Stimulated activated CD8-positive, alpha-beta memory T cell treated with anti-CD3 and anti-CD28 coated beads, Interleukin-2, amount 100 ng/mL, for 48 hours (primary cell): ENCODE data around the gene SRC.

Experiments used
- DNase-seq, 2 donors: peaks; one replicate each; pipeline ENCODE4 v3.0.0-alpha.2; 2020; ENCODE audit warnings: low read depth in 2 of 2

The SRC gene

DNA sequence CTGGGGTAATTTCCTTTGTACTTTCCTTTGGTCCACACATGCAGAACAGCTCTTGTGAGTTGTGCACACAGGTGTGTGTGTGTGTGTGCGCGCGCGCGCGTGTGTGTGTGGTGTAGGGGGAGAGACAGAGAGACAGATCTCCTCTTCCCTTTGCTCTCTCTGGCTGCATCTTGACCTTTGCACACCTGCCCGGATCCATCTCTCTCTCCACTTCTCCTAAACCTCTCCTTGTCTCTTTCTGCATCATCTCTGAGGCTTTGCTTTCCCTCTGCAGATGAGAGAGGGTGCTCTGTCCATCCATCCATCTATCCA is 67.0 kb downstream of the SRC start:
- no peak for DNase-seq

DNA sequence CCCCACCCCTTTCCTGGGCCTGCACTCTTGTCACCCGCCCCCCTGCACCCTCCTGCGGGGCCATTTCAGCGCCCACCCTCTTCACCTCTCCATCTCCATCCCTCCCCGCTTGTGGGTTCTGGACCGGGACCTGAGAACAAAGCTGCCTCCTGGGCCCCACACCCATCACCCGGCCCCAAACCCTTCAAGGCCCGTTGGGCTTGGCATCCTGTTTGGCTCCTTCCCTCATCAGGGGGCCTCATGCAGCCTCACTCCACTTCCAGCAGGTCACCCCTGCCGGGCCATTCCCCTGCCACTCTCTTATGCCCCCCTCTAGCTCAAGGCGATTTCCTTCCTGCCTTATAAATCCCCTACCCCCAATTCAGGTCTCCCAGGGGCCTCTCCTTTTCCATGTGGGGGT is 67.4 kb downstream of the SRC start:
- DNase-seq: no peak

DNA sequence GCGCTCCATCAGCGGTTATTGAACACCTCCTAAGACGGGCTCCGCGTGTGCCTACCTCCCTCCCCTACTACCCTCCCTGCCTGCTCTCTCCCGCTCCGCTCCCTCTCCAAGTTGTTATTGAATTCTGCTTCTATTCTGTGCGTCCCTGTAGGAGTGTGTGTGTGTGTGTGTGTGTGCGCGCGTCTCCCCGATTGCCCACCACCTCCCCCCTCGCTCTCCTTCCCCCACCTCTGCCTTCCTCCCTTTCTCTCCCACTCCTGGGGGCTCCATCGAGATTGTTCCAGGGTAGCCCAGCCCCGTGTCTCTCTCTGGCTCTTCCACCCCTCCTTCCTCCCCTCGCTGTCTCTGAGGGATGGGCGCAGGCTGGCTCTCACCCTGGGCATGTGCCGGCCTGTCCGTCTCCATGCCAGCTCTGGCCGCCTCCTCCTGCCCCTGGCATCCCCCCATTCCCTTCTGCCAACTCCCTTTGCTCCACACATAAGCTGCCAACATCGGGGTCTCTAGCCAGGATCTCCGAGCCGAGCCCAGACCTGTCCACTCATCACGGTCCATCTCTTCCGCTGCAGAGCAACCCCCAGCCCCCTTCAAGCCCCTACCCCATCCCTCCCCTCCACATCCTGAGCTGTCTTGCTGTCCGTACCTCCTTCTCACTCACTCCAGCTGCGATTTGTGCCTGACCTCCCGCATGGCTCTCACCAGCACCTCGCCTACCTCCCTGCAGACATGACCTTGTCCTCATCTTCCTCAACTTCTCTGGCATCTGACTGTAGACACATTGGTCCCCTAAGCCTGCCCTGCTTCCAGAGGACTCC is 68.5 kb downstream of the SRC start:
- DNase-seq: no peak

DNA sequence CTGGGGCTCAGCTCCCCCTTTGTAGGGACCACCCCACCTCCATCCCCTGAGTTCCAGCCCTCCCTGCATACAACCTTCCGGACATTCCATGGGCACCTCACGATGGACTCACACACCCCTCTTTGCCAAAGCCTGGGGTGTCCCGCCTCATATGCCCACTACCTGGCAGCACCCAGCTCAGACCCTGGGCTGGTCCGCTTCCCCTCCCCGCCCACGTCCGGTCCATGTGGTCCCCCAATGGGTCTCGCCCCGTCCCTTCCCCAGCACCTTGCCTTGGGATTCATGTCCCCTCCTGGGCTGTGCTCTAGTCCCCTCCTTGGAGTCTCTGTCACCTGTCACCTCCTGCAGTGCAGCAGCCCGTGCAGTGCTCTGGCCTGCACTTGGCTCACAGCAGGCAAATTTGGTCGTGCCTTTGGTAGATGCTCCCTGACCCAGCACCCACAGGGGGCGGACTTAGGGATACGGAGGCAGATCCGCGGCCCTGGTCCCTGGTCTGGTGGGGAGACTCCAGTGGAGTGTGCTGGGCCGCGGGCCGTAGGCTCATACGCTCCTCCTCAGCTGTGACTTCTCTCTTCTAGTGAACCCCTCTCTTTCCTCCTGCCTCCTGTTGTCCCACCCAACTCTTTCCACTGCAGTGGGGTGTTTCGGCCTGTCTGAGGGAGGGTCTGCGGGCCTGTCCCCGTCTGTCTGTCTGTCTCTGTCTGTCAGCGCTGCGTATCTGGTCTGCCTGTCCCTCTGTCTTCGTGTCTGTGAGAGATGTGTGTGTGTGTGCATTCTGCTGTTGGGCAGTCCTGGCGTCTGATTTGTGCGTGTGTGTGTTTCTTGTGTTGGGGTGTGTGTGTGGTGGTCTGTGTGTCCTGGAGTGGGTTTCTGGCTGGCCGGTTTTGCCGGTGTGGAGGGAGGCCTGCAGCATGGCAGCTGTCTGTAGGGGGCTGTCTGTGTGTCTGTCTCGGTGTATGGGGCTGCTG is 69.5 kb downstream of the SRC start:
- DNase-seq: no peak

DNA sequence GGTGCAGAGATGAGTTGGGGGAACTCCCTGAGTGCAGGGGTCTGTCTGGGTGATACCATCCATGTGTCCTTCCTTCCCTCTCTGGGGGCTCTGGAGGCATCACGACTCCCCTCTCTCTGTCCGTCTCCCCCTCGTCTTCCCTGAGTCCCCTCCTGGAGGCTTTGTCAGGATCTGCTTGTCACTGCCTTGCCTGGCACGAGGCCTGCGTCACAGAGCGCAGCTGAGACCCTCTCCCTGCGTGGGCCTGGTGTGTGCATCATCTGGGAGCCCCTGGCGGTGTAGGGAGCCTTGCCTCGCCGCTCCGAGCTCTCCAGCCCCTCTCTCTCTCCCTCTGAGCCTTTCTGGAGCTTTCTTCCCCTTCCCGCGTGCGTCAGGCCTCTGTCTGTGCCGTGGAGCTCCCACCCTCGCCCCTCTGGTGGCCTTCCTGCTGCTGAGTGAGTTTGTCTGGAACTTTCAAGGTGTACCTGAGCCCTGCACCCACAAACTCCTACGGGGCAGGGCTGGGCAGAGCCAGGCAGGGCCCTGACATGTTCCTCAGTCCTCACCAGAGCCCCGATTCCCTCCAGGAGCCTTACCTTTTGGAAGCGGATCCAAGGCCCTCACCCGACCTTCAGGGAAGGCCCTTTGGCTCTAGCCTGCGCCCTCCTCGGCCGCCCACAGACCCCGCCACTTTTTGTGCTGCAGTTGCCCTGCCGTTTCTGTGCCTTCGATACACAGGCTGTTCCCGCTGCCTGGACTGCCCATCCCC is 70.3 kb downstream of the SRC start:
- no peak for DNase-seq

DNA sequence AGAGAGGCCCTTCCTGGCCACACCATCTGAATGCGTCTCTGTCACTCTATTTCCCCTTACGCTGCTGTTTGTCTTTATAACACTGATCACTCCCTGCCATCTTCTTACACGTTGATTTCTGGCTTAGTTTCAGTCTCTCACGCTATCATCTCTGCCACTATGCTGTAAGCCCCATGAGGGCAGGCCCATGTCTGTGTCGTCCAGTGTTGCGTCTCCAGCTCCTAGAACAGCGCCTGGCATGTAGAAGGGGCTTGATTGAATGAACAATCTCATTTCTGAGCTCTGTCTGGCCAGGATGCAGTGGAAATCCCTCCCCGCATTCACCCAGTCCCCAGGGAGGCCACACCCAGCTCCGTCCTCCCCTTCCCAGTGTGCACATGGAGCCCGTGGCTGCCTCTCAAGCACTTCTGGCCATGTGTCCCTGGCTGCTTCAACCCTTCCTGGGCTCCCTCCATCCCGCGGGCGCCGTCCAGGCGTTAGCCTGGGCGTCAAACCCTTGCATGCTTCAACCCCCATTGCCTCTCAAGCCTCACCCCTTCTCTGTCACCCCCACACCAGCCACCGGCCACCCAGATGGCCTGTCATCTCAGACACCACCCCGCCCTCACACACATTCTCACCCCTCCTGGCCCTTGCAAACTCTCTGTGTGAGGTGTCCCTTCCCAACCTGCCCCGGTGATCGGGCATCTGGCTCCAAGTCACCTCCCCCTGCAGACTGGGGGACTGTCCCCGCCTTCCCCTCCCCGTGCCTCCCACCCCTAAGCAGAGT is 71.1 kb downstream of the SRC start:
- no peak for DNase-seq

DNA sequence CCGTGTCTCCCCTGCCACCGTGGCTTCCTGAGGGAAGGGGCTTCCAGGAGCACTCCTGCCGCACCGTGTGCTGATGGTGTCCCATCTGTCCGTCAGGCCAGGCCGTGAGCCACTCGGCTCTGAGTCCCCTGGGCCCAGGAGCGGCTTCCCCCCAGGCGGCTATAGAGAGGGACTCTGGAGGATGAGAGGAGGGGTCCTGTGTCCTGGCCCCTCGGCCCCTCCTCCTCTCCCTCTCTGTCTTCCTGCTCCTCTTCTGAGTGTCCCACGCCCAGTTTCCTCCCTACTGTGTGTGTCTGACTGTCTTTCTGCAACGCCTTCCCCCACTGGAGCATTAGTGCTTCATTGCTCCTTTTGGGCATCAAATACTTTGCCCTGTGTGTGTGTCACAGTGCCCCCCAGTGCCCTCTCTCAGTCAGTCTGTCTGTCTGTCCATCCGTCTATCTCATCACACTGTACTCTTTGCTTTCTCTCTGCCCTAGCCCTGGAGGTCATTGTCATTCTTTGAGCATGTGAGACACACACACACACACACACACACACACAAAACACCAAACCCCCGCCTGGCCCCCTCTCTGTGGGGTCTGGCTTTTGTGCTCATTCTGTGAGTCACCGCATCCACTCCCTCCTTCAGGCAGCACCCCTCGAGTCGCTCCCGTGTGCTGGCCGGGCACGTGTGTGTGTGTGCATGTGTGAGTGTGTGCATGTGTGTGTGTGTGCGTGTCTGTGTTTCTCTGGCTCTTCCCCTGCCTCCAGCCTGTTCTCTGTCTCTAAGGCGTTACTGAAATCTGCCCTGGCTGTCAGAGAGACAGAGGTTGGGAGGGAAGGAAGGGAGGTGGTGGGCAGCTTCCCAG is 71.9 kb downstream of the SRC start:
- no peak for DNase-seq

DNA sequence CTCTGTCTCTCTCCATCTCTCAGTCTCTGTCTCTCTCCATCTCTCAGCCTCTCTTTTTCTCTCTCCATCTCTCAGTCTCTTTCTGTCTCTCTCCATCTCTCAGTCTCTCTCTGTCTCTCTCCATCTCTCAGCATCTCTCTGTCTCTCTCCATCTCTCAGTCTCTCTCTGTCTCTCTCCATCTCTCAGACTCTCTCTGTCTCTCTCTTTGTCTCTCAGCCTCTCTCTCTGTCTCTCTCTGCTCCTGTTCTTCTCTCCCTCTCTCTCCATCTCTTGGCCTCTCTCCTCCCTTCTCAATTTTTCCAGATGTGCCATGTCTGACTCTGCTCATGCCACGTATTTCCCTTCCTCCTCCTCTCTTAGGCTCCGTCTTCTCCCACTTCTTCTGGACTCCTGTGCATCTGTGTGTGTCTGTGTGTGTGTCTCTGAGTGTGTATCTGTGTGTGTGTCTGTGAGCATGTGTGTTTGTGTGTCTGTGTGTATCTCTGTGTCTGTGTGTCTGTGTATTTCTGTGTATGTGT is 72.7 kb downstream of the SRC start:
- no peak for DNase-seq

DNA sequence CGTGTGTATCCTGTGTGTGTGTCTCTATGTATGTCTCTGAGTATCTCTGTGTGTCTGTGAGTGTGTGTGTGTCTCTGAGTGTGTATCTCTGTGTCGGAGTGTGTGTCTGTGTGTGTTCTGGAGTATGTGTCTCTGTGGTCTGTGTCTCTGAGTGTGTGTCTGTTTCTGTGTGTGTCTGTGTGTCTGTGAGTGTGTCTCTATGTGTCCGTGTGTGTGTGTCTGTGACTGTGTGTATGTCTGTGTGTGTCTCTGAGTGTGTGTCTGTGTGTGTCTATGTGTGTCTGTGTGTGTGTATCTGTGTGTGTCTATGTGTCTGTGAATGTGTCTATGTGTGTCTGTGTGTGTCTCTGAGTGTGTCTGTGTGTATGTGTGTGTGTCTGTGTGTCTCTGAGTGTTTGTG is 73.4 kb downstream of the SRC start:
- no peak for DNase-seq

DNA sequence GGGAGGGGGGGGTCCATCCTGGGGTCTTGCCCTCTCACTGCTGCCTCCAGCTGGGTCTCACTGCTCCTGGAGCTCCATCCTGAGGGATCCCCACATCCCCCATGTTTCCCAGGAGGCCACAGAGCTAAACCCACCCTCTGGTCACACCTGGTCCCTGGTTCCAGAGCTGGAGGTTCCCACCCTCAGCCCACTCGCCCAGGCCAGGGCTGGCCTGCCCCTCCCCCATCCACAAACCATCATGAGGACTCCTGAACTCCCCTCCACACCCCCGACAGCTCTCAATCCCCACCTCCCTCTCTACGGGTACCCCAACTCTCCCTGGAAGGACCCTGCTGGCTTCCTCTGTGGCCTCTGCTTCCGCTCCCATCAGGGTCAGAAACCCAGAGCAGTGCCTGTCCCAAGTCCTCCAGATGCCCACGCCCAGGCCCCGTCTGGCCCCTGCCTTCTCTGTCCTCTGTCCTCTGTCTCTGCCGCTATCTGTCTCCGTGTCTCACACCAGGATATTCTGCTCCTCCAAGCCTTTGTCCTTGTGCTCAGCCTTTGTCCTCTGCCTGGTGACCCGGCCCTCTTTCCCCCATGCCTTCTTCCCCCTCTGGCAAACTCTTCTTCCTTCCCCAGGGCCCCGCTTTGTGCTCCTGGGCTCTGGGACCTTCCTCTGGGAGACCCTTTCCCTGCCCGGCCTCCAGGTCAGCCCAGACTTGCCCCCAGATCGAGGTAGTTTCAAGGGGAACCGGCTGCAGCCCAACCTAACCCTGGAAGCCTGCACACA is 74.0 kb downstream of the SRC start:
- DNase-seq: no peak

DNA sequence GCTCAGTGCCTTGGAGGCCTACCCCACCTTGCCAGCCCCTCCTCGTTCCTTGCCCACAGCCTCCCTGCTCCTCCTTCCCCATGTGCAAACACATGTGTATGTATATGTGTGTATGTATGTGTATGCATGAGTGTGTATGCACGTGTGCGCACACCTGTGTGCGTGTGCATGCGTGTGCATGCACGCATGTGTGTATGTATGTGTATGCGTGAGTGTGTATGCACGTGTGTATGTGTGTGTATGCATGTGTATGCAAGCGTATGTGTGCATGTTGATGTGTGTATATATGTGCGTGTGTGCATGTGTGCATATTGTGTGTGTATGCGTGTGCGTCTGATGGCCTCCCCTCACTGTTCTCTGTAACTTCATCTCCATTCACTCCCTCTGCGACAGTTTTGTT is 74.7 kb downstream of the SRC start:
- DNase-seq: no peak

DNA sequence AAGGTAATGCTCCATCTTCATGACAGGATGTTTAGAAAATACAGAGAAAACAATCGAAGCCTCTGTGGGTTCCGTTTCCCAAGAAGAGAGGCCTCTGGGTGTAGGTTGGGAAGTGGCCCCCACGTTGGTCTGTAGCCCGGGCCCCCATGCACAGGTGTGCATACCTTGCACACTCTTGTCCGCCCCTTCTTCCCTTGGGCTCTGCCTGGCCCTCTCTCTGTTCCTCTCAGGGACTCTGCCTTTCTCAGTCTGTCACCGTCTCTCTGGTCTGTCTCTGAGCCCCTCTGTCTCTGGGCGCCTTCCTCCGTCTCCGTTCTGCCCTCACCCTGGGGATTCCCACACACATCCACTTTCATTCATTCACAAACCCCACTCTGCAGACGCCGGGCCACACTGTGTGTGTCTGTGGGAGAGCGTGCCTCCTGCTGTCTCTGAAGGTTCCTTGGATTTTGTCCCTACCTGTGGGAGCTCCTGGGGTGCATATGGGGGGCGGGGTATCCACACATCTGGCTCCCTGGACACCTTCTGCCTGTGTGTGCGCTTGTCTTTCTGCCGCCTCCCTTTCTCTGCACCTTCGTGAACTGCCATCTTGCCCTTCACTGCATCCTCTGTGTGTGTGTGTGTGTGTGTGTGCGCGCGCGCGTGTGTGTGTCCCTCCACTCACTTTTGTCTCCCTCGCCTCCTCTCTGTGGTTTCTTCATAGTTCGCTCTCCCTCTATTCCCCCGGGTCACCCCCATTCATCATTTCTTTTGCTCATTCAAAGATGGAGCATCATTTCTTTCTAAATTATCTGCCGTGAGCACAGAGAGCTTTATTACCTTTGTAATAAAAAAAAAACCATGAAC is 75.3 kb downstream of the SRC start:
- DNase-seq: no peak

DNA sequence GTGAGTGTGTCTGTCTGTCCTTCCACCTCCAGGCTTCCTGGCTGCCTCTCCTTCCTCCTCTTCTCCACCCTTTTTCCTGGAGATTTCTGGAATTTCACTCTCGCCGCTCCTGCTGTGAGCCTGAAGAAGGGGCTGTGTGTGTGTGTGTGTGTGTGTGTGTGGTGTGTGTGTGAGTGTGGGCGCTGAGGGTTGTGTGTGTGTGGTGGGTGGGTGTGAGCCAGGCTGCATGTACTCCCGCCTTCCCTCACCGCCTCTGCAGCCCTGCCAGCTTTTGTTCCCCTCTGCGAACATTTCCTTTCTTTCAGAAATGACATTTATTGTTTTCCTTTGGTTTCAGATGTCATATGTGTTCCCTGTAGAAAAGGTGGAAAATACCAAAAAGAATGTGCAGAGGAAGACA is 76.0 kb downstream of the SRC start:
- no peak for DNase-seq

DNA sequence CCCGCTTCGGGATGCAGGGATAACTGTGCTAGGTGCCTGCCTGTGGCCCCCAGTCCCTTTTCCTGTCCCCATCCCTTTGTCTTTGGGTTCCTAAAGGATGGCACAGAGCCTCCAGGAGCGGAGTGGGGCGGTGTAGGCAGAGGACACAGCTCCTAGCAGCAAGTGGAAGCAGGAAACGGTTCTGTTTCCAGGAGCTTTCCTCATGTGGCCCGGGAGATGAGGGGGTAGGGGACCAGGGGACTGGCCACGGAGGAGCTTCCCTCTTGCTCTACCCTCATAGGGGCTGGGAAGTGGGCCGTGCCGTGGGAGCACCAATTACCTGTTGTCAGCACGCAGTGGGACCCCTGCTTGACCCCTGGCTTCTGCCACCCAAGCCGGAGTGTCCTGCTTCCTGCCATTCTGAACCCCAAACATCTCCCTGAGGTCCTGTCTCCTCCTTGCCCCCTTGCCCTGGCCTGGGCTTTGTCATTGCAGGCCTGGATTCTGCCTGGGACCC is 76.9 kb downstream of the SRC start:
- no peak for DNase-seq

DNA sequence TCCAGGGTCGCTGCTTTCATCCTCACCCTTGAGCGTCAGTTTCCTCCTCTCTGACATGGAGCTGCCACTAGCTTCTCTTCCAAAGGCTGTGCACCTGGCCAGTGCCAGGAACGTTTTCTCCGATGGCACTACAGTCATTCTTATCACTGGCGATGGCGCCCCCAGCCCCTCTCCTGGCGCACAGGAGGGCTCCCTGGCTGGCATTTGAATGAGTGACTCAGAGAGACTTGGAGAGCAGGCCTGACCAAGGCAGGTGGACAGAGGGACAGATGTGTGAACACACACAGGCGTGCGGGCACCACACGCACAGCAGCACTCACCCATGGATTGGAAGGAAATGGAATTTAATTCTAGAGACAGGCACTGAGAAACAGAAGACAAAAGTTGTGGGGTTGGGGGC is 77.6 kb downstream of the SRC start:
- DNase-seq: no peak

DNA sequence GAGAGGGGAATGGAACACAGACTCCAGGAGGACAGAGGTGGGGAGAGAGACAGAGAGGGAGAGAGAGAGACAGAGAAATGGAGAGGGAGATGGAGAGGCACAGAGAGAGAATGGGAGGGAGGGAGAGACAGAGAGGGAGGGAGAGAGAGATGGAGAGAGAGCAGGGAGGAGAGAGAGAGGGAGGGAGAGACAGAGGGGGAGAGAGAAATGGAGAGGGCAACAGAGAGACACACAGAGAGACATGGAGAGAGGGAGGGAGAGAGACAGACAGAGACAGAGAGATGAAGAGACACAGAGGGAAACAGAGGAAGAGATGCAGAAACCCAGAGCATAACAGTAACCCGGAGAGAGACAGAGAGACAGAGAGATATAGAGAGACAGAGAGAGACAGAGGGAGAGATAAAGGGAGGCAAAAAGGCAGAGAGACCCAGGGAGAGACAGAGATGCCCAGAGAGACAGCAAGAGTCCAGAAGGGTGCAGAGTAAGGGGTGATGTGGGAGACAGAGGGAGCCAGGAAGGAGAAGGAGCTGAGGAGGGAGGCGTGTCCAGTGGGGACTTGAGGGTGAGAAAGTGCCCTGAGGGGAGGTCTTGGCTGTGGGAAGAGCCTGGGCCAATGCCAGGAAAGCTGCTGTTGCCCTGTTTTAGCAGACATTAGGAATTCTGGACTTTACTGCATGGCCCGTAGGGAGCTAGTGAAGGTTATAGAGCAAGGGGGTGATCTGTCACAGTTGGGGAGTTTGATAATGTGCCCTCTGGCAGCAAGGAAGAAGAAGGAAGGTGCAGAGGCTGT is 78.3 kb downstream of the SRC start:
- no peak for DNase-seq

DNA sequence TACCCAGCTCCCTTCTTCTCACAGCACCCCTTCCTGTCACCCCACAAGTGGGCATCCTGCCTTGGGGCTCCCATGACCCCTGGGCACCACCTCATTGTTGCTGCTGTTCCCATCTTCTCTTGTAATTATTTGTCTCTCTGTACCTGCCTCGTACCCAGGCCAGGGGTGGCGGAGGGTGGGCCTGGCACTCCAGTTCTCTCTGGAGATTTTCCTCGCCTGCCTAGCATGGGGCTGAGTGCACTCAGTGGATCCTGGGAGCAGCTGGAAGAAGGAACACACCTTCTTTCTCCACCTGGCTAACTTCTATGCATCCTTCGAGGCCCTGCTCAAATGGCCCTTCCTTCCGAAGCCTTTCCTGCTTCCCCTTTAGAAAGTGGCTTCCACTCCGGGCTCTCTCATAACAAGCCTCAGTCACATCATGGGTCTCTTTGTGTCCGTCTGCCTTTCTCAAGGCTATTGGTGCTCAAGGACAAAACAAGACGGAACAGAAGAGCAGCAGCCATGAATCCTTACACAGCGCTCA is 79.2 kb downstream of the SRC start:
- no peak for DNase-seq

DNA sequence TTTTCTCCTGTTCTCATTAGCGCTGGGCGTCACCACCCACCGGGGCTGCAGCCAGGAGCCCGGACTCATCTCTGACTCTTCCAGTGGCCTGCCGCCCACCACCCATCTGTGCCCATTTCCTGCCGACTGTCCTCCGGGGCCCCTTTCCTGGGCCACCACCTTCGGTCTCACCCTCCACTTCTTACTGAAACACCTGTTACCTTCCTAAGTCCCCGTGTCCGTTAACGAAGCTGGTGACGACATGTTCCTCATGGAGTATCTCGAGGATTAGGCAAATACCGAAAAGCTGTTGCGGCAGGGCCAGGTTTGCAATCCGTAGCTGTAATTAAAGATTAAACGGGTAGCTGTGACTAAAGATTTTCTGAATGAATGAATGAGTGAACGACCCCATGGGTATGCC is 80.2 kb downstream of the SRC start:
- no peak for DNase-seq
